WTC11 (cell line): ENCODE measurements around the gene KIN.

Experiments
- JUN ChIP-seq: sonication (generic); formaldehyde crosslinking; IDR thresholded peaks from 2 replicates; pipeline ENCODE4 v1.8.0; 2023; ENCODE audit warnings: mild to moderate bottlenecking, missing genetic modification reagents
- NFE2L1 ChIP-seq: sonication (generic); formaldehyde crosslinking; IDR thresholded peaks from 2 replicates; pipeline ENCODE4 v1.8.1; 2023; ENCODE audit warnings: missing genetic modification reagents
- TF ChIP-seq, protein P1 (sequence below): fragments of 200-600 bp; IDR thresholded peaks from 2 replicates; pipeline ENCODE4 v1.8.0; 2022; ENCODE audit warnings: antibody characterized with exemption
- TF ChIP-seq, protein P2 (sequence below): sonication (generic); formaldehyde crosslinking; IDR thresholded peaks from 2 replicates; pipeline ENCODE4 v1.8.1; 2022; ENCODE audit warnings: mild to moderate bottlenecking, missing genetic modification reagents, moderate library complexity, borderline replicate concordance
- TF ChIP-seq, protein P3 (sequence below): sonication (generic); formaldehyde crosslinking; IDR thresholded peaks from 2 replicates; pipeline ENCODE4 v1.8.1; 2022; ENCODE audit warnings: missing genetic modification reagents, borderline replicate concordance

DNA sequence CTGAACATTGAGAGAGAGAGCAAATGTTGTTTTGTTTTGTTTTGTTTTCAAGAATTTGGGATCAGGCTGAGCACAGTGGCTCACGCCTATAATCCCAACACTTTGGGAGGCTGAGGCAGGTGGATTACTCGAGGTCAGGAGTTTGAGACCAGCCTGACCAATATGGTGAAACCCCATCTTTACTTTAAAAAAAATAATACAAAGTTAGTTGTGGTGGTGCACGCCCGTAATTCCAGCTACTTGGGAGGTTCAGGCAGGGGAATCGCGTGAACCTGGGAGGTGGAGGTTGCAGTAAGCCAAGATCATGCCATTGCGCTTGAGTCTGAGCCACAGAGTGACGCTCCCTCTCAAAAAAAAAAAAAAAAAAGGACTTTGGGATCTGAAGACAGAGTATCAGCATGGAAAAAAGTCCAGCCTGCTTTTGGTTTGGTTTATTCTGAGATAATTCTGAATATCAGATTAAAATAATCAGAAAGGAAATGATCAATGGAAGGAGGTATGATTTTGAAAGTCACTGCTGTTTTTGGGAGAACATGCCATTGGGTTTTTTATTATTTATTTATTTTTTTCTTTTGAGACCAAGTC, 86.5 kb downstream of the KIN start:
- TF ChIP-seq, protein P1, sequence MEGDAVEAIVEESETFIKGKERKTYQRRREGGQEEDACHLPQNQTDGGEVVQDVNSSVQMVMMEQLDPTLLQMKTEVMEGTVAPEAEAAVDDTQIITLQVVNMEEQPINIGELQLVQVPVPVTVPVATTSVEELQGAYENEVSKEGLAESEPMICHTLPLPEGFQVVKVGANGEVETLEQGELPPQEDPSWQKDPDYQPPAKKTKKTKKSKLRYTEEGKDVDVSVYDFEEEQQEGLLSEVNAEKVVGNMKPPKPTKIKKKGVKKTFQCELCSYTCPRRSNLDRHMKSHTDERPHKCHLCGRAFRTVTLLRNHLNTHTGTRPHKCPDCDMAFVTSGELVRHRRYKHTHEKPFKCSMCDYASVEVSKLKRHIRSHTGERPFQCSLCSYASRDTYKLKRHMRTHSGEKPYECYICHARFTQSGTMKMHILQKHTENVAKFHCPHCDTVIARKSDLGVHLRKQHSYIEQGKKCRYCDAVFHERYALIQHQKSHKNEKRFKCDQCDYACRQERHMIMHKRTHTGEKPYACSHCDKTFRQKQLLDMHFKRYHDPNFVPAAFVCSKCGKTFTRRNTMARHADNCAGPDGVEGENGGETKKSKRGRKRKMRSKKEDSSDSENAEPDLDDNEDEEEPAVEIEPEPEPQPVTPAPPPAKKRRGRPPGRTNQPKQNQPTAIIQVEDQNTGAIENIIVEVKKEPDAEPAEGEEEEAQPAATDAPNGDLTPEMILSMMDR = no peak
- TF ChIP-seq, protein P2, sequence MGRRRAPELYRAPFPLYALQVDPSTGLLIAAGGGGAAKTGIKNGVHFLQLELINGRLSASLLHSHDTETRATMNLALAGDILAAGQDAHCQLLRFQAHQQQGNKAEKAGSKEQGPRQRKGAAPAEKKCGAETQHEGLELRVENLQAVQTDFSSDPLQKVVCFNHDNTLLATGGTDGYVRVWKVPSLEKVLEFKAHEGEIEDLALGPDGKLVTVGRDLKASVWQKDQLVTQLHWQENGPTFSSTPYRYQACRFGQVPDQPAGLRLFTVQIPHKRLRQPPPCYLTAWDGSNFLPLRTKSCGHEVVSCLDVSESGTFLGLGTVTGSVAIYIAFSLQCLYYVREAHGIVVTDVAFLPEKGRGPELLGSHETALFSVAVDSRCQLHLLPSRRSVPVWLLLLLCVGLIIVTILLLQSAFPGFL = no peak
- TF ChIP-seq, protein P3, sequence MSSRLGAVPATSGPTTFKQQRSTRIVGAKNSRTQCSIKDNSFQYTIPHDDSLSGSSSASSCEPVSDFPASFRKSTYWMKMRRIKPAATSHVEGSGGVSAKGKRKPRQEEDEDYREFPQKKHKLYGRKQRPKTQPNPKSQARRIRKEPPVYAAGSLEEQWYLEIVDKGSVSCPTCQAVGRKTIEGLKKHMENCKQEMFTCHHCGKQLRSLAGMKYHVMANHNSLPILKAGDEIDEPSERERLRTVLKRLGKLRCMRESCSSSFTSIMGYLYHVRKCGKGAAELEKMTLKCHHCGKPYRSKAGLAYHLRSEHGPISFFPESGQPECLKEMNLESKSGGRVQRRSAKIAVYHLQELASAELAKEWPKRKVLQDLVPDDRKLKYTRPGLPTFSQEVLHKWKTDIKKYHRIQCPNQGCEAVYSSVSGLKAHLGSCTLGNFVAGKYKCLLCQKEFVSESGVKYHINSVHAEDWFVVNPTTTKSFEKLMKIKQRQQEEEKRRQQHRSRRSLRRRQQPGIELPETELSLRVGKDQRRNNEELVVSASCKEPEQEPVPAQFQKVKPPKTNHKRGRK (CRISPR knock-in tag) = no peak
- TF ChIP-seq NFE2L1 (CRISPR knock-in tag) (no peak), JUN (CRISPR knock-in tag) (no peak)
